ENCODE data around the gene TOX3.

GRCh38 chr16:52497067-52497816 lies 49.7 kb downstream of the TOX3 start:
- no peak for TF ChIP-seq EZH2 (IDR thresholded peaks at IDR 0.05; ENCODE audit: borderline replicate concordance, low read depth, low read length, poor library complexity, severe bottlenecking)
- TF ChIP-seq CTCF (conservative IDR thresholded peaks at IDR 0.05; ENCODE audit: low read depth, low read length), result no peak
